ENCODE measurements around the gene F13B.

F13B gene

GRCh38 chr1:197017558-197018146 is 49.4 kb downstream of the F13B start:
- H3K27ac ChIP-seq (ENCODE audit: extremely low read depth, low read depth, low read length) = no peak overlapping the region
- ChIA-PET POLR2A (no interaction called here), CTCF (interaction anchor here (0.6 to 0.7 kb wide), 2 partner anchors 57 to 614 kb away, joined by 3 read pairs; no protein-coding TSS in a partner anchor)
- no peaks in the 10 kb centered on the region for H3K9me3 ChIP-seq (ENCODE audit: control insufficient read depth, insufficient read depth, low read depth, low read length)
- TF ChIP-seq KLF1 (tag by site-specific recombination; IDR thresholded peaks at IDR 0.05) (no peak), ZSCAN23 (tag by site-specific recombination; IDR thresholded peaks at IDR 0.05) (no peak), ZNF707 (tag by site-specific recombination; IDR thresholded peaks at IDR 0.05) (no peak), ZNF37A (tag by site-specific recombination; IDR thresholded peaks at IDR 0.05) (no peak), ZNF426 (tag by site-specific recombination; IDR thresholded peaks at IDR 0.05) (no peak), ZNF48 (tag by site-specific recombination; IDR thresholded peaks at IDR 0.05) (no peak), KLF10 (tag by site-specific recombination; IDR thresholded peaks at IDR 0.05) (no peak)
- TF ChIP-seq, protein P1, sequence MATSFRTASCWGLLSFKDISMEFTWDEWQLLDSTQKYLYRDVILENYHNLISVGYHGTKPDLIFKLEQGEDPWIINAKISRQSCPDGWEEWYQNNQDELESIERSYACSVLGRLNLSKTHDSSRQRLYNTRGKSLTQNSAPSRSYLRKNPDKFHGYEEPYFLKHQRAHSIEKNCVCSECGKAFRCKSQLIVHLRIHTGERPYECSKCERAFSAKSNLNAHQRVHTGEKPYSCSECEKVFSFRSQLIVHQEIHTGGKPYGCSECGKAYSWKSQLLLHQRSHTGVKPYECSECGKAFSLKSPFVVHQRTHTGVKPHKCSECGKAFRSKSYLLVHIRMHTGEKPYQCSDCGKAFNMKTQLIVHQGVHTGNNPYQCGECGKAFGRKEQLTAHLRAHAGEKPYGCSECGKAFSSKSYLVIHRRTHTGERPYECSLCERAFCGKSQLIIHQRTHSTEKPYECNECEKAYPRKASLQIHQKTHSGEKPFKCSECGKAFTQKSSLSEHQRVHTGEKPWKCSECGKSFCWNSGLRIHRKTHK (tag by site-specific recombination; IDR thresholded peaks at IDR 0.05) = no peak
- H3K36me3 ChIP-seq (ENCODE audit: control insufficient read depth in 2 of 2, insufficient read depth in 1 of 2, low read length in 2 of 2) = no peaks in the 10 kb centered on the region
- no peak overlapping the region for H3K4me3 ChIP-seq (ENCODE audit: low read depth, low read length)
- no peaks in the 10 kb centered on the region for H3K4me1 ChIP-seq (ENCODE audit: control insufficient read depth, insufficient read depth, low read length)

DNA sequence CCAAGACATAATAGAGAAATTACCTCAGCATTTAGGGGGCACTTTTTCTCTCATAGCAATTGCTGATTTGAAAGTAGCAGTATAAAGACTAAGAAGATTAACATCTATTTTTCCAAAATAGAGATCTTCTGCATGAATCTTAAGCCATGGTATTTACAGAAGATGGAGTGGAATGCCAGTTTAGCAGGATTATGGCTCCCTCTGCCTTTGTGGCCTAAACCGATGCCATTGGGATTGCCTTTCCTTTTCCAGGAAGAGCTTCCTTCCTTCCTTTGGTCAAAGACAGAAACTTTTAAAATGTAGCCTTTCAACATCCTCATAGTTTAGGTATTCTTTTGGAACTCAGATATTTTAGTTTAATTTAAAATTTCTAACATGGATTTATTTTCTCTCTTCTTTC is 50.3 kb downstream of the F13B start:
- ChIA-PET CTCF (no interaction called here), POLR2A (no interaction called here)
- Histone ChIP-seq H3K4me3 (ENCODE audit: low read depth, low read length) (no peak overlapping the region), H3K36me3 (ENCODE audit: control insufficient read depth in 2 of 2, insufficient read depth in 1 of 2, low read length in 2 of 2) (no peaks in the 10 kb centered on the region), H3K27ac (ENCODE audit: extremely low read depth, low read depth, low read length) (no peak overlapping the region), H3K4me1 (ENCODE audit: control insufficient read depth, insufficient read depth, low read length) (no peaks in the 10 kb centered on the region), H3K9me3 (ENCODE audit: control insufficient read depth, insufficient read depth, low read depth, low read length) (no peaks in the 10 kb centered on the region)
- no peak for TF ChIP-seq ZNF292 (tag by site-specific recombination; IDR thresholded peaks at IDR 0.05; ENCODE audit: borderline replicate concordance, low read depth)
- no peak for TF ChIP-seq ZNF449 (tag by site-specific recombination; IDR thresholded peaks at IDR 0.05)
- TF ChIP-seq FEZF1 (tag by site-specific recombination; IDR thresholded peaks at IDR 0.05) = no peak
- no peak for TF ChIP-seq ZNF624 (tag by site-specific recombination; IDR thresholded peaks at IDR 0.05)
- TF ChIP-seq, protein P2, sequence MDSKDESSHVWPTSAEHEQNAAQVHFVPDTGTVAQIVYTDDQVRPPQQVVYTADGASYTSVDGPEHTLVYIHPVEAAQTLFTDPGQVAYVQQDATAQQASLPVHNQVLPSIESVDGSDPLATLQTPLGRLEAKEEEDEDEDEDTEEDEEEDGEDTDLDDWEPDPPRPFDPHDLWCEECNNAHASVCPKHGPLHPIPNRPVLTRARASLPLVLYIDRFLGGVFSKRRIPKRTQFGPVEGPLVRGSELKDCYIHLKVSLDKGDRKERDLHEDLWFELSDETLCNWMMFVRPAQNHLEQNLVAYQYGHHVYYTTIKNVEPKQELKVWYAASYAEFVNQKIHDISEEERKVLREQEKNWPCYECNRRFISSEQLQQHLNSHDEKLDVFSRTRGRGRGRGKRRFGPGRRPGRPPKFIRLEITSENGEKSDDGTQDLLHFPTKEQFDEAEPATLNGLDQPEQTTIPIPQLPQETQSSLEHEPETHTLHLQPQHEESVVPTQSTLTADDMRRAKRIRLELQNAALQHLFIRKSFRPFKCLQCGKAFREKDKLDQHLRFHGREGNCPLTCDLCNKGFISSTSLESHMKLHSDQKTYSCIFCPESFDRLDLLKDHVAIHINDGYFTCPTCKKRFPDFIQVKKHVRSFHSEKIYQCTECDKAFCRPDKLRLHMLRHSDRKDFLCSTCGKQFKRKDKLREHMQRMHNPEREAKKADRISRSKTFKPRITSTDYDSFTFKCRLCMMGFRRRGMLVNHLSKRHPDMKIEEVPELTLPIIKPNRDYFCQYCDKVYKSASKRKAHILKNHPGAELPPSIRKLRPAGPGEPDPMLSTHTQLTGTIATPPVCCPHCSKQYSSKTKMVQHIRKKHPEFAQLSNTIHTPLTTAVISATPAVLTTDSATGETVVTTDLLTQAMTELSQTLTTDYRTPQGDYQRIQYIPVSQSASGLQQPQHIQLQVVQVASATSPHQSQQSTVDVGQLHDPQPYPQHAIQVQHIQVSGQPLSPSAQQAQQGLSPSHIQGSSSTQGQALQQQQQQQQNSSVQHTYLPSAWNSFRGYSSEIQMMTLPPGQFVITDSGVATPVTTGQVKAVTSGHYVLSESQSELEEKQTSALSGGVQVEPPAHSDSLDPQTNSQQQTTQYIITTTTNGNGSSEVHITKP (tag by site-specific recombination; IDR thresholded peaks at IDR 0.05) = no peak
- no peak for TF ChIP-seq ZNF350 (tag by site-specific recombination; IDR thresholded peaks at IDR 0.05)
- no peak for TF ChIP-seq ZNF239 (tag by site-specific recombination; IDR thresholded peaks at IDR 0.05)
- TF ChIP-seq ZBTB10 (tag by site-specific recombination; IDR thresholded peaks at IDR 0.05) = no peak

All from HEK293 (cell line).